GM19452 (cell line): ENCODE results near the gene EPAS1.

Experiments used
- ATAC-seq: cut with Tn5 transposase; IDR thresholded peaks from one replicate; pipeline ENCODE4 v1.9.1; 2021; ENCODE audit not compliant: unreplicated experiment

EPAS1 gene

DNA sequence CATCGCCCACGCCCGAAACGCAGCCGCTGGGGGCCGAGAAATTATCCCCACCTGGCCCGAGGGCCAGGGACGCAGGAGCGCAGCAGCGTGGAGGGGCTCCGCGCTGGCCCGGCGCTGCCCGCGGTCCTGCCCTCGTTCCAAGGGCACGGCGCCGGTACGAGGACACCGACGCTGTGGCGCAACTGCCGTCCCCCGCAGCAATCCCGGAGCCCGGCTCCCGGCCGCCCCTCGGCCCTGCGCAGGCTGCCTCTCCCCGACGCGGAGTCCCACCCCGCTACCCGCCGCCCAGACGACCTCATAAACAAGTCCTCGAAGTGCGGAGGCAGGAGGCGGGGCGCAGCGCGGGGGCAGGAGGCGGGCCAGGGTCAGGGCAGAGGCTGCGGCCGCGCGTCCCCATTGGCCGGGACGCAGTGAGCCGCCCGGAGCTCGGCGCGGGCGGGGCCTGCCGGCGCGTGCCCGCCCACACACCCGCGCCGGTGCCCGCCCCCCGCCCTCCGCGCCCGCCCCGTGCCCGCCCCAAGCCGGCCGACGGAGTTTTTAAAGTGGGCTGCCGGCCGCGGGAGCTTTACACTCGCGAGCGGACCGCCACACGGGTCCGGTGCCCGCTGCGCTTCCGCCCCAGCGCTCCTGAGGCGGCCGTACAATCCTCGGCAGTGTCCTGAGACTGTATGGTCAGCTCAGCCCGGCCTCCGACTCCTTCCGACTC, at the start of gene EPAS1:
Gene EPAS1, plus strand, starts transcription at position 568 of the 706 bp plus-strand sequence. CDS start 505 bp downstream, outside the sequence.
- ATAC-seq: peak; percentile 81

GRCh38 chr2:46248171-46248570, 49.0 kb upstream of the EPAS1 start:
- ATAC-seq: no peak

- ATAC-seq: no peak
These were observed 47.6 kb upstream of the EPAS1 start for GRCh38 chr2:46249654-46250053.

GRCh38 chr2:46252891-46253659, 44.1 kb upstream of the EPAS1 start:
- ATAC-seq: no peak

GRCh38 chr2:46254474-46254873, 42.7 kb upstream of the EPAS1 start:
- ATAC-seq: no peak

GRCh38 chr2:46256563-46257142, 40.6 kb upstream of the EPAS1 start:
- no peak for ATAC-seq

DNA sequence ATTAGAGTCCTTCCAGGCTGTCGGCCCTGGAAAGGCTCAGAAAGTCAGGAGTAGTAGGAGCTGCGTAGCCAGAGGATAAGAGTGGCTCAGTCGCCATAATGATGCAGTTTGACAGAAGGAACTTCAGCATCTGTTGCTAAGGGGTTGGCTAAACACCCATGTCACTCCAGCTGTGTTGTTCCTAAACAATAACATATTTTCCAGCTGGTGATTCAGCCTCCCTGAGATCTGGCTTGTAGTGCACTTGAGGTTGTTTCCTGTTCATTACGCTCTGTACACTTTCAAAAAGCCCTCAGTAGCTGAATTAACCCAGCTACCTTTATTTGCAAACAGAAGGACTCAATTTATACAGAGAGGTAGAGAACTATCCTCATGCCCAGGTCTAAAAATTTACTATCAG, 39.7 kb upstream of the EPAS1 start:
- no peak for ATAC-seq

DNA sequence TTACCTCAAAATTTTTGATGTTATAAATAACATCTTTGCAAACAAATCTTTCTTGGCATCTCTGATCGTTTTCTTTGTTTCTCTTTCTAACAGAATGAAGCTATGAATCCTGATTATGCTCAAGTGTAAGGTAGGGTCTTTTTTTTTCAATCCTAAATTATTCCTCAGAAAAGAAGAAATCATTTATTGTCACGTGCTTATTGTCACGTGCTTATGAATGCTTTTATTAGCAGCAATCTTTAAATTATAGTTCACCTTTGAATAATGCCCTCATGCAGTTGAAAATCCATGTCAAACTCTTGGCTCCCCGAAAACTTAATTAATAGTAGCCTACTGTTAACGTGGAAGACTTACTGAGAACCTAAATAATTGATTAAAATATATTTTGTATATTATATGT, 39.2 kb upstream of the EPAS1 start:
- ATAC-seq: no peak

DNA sequence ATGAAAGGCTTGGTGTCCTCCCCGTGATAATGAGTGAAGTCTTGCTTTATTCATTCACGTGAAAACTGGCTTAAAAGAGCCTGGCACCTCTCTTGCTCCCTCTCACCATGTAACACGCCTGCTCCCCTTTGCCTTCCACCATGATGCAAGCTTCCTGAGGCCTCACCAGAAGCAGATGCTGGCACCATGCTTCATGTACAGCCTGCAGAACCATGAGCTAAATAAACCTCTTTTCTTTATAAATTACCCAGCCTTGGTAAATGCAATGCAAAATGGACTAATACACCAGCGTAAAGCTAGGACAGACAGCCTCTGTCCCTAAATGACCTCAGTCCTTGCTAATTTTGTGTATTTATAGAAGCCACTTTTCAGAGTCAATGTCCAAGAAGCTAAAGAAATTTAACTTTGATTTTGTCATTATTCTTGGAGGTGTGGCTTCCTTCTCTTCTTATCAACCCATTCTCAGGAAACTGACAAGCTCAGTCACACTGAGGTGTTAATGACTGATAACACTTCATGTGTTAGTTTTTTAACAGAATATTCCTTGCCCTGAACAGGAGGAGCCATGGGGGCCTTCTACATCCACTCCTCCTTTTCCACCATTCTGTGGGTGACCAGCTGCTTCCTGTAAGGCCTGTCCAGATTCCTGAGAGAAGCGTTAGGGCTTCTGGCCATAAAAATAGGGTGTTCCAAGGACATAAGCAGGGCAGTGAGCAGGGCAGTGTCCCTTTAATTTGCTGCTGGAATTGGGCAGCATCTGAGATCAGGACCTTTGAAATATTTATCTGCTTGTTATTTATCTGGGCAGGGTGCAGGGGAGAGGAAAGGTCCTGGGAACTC, 38.0 kb upstream of the EPAS1 start:
- ATAC-seq: no peak

GRCh38 chr2:46259777-46260168, 37.4 kb upstream of the EPAS1 start:
- ATAC-seq: no peak

GRCh38 chr2:46260305-46260704, 36.9 kb upstream of the EPAS1 start:
- no peak for ATAC-seq

GRCh38 chr2:46262248-46262938, 34.8 kb upstream of the EPAS1 start:
- no peak for ATAC-seq

DNA sequence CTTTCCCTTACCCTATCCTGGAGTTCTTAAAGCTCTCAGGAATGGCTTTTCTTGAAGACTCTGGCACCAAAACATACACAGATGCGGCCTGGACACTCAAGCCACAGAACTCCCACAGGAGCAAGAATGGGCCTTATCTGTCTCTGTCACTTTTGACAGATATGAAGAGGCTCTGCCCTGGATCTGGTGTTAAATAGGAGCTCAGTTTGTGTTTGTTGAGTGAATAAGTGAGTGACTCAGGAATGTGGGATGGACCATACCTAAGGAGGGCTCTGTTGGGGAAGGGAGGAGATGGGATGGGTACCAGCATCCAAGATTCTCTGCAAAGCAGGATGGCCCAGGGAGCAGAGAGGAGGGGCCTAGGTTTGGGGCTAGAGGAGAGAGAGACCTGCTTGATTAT, 33.9 kb upstream of the EPAS1 start:
- no peak for ATAC-seq

- no peak for ATAC-seq
These were observed 32.8 kb upstream of the EPAS1 start for GRCh38 chr2:46264447-46264846.

DNA sequence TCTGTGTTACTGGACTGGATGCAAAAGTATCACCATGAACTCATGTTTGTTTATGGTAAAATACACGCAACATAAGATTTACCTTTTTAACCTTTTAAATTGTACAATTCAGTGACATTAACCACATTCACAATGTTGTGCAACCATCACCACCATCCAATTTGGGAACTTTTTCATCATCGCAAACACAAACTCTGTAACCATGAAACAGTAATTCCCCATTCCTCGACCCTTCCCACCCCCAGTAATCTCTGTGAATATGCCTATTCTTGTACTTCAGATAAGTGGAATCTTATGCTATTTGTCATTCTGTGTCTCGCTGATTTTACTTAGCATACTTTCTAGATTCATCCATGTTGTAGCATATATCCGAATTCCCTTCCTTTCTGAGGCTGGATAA, 31.1 kb upstream of the EPAS1 start:
- ATAC-seq: no peak

- ATAC-seq: no peak
These were observed 29.6 kb upstream of the EPAS1 start for GRCh38 chr2:46267616-46268015.

GRCh38 chr2:46268196-46268595, 29.0 kb upstream of the EPAS1 start:
- no peak for ATAC-seq

GRCh38 chr2:46269001-46269400, 28.2 kb upstream of the EPAS1 start:
- no peak for ATAC-seq

GRCh38 chr2:46269544-46270273, 27.5 kb upstream of the EPAS1 start:
- no peak for ATAC-seq

DNA sequence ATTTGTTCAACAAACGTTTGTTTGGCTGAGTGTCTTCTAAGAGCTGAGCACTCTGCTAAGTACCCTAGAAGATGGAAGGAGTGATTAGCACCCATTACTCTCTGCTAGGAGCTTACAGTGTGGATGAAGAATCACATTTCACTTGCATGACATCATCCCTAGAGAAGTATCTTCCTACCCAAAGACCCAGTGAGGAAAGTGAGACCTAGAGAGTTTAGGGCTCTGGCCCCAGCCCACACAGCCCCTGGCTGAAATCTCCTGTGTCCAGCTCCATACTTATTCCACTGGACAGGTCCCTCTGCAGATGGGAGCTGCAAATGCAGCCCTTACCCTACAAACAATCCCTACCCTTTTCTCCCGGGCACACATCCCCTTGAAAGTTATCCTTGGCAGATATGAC, 26.8 kb upstream of the EPAS1 start:
- no peak for ATAC-seq
